Ectodermal cell (in vitro differentiated cells): Measurements from ENCODE around the gene CORO6.

Experiments
- H3K27ac ChIP-seq: 2 replicates; pipeline ENCODE4 v1.7.0; 2013; ENCODE audit warnings: mild to moderate bottlenecking, low read depth, low read length; ENCODE audit not compliant: insufficient read depth, poor library complexity, severe bottlenecking
- H3K27me3 ChIP-seq: 2 replicates; pipeline ENCODE4 v1.7.0; 2013; ENCODE audit warnings: mild to moderate bottlenecking, low read length; ENCODE audit not compliant: insufficient read depth, control insufficient read depth, poor library complexity, severe bottlenecking
- H3K36me3 ChIP-seq: one replicate; pipeline ENCODE4 v1.7.0; 2013; ENCODE audit warnings: low read length; ENCODE audit not compliant: control insufficient read depth, insufficient read depth
- H3K4me1 ChIP-seq: one replicate; pipeline ENCODE4 v1.7.0; 2013; ENCODE audit warnings: low read length; ENCODE audit not compliant: control insufficient read depth, insufficient read depth
- H3K4me3 ChIP-seq: 2 replicates; pipeline ENCODE4 v1.7.0; 2013; ENCODE audit warnings: low read depth, low read length, control low read depth; ENCODE audit not compliant: insufficient read depth
- H3K9me3 ChIP-seq: 2 replicates; pipeline ENCODE4 v1.7.0; 2013; ENCODE audit warnings: mild to moderate bottlenecking, low read length, moderate library complexity; ENCODE audit not compliant: control insufficient read depth
- WGBS, 2 experiments: methylation state at CpG; one replicate each; pipeline ENCODE4 v1.1.7; 2013; ENCODE audit warnings: missing lambda C conversion rate in 2 of 2; 5-methylcytosine and 5-hydroxymethylcytosine counted together

Gene CORO6

GRCh38 chr17:29591737-29592608 is 30.7 kb downstream of the CORO6 start:
- peak overlapping the region; percentile 42 for H3K4me3 ChIP-seq
- peaks cover 66% of the 10 kb centered on the region for H3K4me1 ChIP-seq
- 5 to 6% methylated on average over 25 of the region's 25 CpGs for WGBS, 2 experiments
- peak overlapping the region; percentile 74 for H3K27ac ChIP-seq
- H3K9me3 ChIP-seq = no peaks in the 10 kb centered on the region
- H3K36me3 ChIP-seq = no peaks in the 10 kb centered on the region
- peaks cover 16% of the 10 kb centered on the region for H3K27me3 ChIP-seq

GRCh38 chr17:29591146-29591736 is 31.5 kb downstream of the CORO6 start:
- H3K36me3 ChIP-seq = no peaks in the 10 kb centered on the region
- H3K27ac ChIP-seq = no peak overlapping the region
- H3K27me3 ChIP-seq = peaks cover 16% of the 10 kb centered on the region
- H3K4me3 ChIP-seq = peak overlapping the region; percentile 42
- no peaks in the 10 kb centered on the region for H3K9me3 ChIP-seq
- H3K4me1 ChIP-seq = peaks cover 61% of the 10 kb centered on the region
- WGBS, 2 experiments = 0 to 1% methylated on average over 31 of the region's 31 CpGs

- Histone ChIP-seq H3K36me3 (no peaks in the 10 kb centered on the region), H3K9me3 (no peaks in the 10 kb centered on the region), H3K4me1 (peaks cover 58% of the 10 kb centered on the region), H3K27ac (no peak overlapping the region), H3K27me3 (peaks cover 16% of the 10 kb centered on the region), H3K4me3 (peak overlapping the region; percentile 42)
- WGBS, 2 experiments = 23 to 27% methylated on average over 30 of the region's 30 CpGs
Observed at GRCh38 chr17:29590411-29591145, 32.1 kb downstream of the CORO6 start.

DNA sequence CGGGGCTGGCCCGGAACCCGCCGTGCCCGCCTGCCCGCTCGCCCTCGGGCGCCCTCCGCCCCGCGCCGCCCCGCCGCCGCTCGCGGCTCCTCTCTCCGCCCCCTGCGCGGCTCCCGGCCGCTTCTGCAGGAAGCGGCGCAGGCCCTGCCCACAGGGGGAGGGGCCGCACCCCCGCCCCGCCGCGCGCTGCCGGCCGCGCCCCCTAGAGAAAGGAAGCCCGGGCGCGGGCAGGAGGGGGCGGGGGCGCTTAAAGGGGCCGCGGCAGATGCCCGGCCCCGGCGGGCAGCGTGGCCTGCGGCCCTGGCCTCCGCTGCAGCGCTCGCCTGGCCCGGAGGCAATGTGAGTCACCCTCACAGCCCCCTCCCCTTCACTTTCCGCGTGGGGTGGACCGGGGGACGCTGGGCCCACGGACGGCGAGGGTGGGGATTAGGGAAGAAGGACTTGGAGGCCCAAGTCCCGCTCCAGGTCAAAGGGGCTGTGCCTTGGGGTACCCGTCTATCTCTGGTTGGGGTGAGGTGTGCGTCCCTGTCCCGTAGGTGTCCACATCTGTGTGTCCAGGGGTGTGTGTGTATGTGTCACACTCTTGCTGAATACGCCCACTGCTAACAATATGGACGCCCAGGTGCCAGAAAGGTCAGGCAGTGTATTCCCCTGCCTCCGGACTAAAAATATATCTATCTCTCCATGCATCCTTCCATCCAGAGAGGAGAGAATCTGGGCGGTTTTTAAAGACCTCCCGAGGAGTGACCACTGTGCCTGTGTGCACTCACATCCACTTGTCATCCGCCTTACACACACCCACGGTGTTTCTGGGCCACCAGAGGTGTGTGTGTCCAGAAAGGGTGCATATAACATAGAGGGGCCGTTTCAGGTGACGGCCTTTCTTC is 32.9 kb downstream of the CORO6 start, which contains the start of gene GIT1:
TSS of gene GIT1 (minus strand) at position 125 of the 887 bp plus-strand sequence. CDS start 270 bp downstream, outside the sequence.
- H3K27ac ChIP-seq = no peak within 1 kb of the TSS
- H3K4me1 ChIP-seq = peaks cover 58% of the 10 kb centered on the region

GRCh38 chr17:29588562-29589411 is 33.9 kb downstream of the CORO6 start:
- peaks cover 56% of the 10 kb centered on the region for H3K4me1 ChIP-seq
- no peak overlapping the region for H3K27ac ChIP-seq
- H3K9me3 ChIP-seq = no peaks in the 10 kb centered on the region
- no peaks in the 10 kb centered on the region for H3K36me3 ChIP-seq
- H3K4me3 ChIP-seq = peak overlapping the region; percentile 88
- WGBS, 2 experiments = 1% methylated on average over 72 of the region's 72 CpGs
- peaks cover 13% of the 10 kb centered on the region for H3K27me3 ChIP-seq

More for the DNA sequence above, 32.9 kb downstream of the CORO6 start, which contains the start of gene GIT1:
- Histone ChIP-seq H3K36me3 (no peaks in the 10 kb centered on the region), H3K9me3 (no peaks in the 10 kb centered on the region), H3K27me3 (peaks cover 16% of the 10 kb centered on the region), H3K4me3 (peak within 1 kb of the TSS; percentile 88)
- 9% methylated on average over 70 of the region's 70 CpGs for WGBS, 2 experiments

GRCh38 chr17:29588017-29588561 is 34.6 kb downstream of the CORO6 start:
- Histone ChIP-seq H3K36me3 (no peaks in the 10 kb centered on the region), H3K4me3 (peak overlapping the region; percentile 88), H3K27me3 (peaks cover 10% of the 10 kb centered on the region), H3K9me3 (no peaks in the 10 kb centered on the region), H3K27ac (no peak overlapping the region), H3K4me1 (peaks cover 56% of the 10 kb centered on the region)
- 49 to 55% methylated on average over 8 of the region's 8 CpGs for WGBS, 2 experiments

DNA sequence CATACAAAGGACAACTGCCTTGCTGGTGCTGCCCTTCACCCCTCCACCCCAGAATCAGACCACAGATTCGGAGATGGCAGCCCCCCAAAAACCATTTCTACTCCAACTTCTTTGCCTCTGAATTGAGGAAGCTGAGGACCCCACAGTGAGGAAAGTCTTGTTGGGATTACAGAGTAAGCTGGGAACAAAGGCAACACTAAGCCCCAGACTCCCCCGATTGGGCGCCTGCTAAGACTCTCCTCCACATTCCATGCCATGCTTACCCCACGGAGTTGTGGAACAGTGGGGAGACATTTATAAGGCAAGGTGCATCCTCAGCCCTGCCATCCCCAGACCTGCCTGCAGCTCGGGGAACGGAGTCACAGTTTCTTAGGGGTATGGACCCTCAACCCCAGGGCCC is 35.1 kb downstream of the CORO6 start:
- peak overlapping the region; percentile 88 for H3K4me3 ChIP-seq
- H3K36me3 ChIP-seq = no peaks in the 10 kb centered on the region
- 64 to 73% methylated on average over 6 of the region's 6 CpGs for WGBS, 2 experiments
- H3K4me1 ChIP-seq = peaks cover 53% of the 10 kb centered on the region
- peaks cover 10% of the 10 kb centered on the region for H3K27me3 ChIP-seq
- H3K27ac ChIP-seq = no peak overlapping the region
- no peaks in the 10 kb centered on the region for H3K9me3 ChIP-seq

- no peak overlapping the region for H3K27ac ChIP-seq
- H3K36me3 ChIP-seq = no peaks in the 10 kb centered on the region
- H3K27me3 ChIP-seq = peaks cover 10% of the 10 kb centered on the region
- 90% methylated on average over 9 of the region's 9 CpGs for WGBS, 2 experiments
- H3K9me3 ChIP-seq = no peaks in the 10 kb centered on the region
- H3K4me3 ChIP-seq = peak overlapping the region; percentile 1
- H3K4me1 ChIP-seq = peaks cover 46% of the 10 kb centered on the region
Observed at GRCh38 chr17:29586676-29587469, 35.8 kb downstream of the CORO6 start.
